GM12872 (cell line): Measurements from ENCODE around the gene ITPR1.

ENCODE experiments used
- TF ChIP-seq, protein P1 (sequence below): IDR thresholded peaks from 3 replicates; pipeline ENCODE4 v1.5.1; 2011; ENCODE audit warnings: low read depth, mild to moderate bottlenecking, low read length, moderate library complexity; ENCODE audit not compliant: insufficient read depth

The ITPR1 gene

DNA sequence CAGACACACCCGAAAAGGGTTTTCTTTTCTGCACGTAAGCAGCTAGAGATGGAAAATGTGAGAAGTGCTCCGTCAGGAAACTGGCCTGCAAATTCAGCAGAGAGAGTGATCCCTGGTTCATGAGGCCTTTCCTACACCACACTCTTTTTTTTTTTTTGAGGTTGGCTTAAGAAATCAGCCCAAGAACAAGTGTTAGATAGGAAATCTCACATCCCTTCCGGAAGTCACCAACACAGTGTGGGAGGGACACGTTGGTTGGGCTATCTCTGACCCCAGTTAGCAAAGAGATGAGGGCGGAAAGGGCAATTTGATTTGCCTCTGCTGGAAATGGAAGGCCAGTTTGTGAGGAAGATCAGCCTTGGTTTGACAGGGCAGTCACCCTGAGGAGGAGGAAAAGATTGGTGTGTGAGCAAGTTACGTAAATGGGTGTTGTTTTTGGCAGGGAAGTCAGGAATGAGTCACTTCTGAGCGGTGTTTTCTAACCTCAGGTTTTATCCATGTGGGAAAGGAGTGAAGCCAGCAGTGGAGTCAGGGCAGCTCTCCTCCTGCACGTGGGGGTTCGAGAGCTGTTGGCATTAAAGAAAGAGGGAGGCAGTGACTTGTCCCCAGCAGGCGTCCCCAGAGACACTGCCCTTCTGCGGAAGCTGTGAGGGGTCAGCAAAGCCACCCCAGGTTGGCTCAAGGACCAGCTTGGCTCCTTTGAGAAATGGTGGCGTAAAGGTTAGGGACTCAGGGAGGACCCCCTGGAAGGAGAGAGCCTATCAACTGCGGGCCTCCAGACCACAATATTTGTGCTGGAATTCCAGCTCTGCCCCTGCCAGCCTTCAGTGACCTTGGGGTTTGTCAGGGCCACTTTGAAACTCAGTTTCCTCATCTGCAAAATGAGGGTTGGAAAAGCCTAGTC, 248.5 kb downstream of the ITPR1 start:
- TF ChIP-seq, protein P1, sequence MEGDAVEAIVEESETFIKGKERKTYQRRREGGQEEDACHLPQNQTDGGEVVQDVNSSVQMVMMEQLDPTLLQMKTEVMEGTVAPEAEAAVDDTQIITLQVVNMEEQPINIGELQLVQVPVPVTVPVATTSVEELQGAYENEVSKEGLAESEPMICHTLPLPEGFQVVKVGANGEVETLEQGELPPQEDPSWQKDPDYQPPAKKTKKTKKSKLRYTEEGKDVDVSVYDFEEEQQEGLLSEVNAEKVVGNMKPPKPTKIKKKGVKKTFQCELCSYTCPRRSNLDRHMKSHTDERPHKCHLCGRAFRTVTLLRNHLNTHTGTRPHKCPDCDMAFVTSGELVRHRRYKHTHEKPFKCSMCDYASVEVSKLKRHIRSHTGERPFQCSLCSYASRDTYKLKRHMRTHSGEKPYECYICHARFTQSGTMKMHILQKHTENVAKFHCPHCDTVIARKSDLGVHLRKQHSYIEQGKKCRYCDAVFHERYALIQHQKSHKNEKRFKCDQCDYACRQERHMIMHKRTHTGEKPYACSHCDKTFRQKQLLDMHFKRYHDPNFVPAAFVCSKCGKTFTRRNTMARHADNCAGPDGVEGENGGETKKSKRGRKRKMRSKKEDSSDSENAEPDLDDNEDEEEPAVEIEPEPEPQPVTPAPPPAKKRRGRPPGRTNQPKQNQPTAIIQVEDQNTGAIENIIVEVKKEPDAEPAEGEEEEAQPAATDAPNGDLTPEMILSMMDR: no peak

GRCh38 chr3:4742359-4742758, 249.2 kb downstream of the ITPR1 start:
- TF ChIP-seq, protein P1: no peak

DNA sequence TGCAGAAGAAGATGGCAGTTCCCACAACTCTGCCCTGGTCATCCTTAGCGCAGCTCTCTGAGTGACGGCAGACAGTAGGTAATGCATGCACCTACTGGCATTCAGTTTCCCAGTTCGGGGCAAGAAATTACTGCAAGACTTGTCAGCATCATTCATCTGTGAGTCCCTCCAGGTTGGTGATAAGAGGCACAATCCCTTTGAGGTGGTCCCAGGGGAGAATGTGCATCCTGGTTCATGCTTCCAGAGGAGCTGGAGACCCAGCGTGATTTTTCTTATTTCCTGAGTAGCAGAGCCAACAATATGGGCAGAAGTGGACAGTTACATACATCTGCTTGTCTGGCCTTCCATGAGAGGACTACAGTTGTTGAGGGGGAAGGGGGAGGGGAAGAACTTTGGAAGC, 250.2 kb downstream of the ITPR1 start:
- TF ChIP-seq, protein P1: no peak

GRCh38 chr3:4744405-4745234, 251.5 kb downstream of the ITPR1 start:
- TF ChIP-seq, protein P1: no peak

DNA sequence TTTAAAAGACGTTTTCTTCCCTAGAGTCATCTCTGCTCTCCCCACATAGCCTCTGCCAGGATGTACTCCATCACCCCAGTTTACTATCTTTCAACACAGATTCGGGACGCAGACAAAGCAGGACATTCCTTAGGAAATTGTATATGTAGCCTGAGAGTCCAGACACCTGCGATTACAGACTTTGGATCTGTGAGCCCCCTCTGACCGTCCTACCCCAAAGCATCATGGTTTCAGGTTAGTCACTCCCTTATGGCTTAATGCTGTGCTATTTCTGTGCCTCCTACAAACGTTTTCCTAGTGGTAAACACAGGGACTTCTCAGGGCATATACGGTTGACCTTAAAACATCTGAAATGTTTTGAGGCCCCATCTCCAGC, 252.1 kb downstream of the ITPR1 start:
- TF ChIP-seq, protein P1: no peak

DNA sequence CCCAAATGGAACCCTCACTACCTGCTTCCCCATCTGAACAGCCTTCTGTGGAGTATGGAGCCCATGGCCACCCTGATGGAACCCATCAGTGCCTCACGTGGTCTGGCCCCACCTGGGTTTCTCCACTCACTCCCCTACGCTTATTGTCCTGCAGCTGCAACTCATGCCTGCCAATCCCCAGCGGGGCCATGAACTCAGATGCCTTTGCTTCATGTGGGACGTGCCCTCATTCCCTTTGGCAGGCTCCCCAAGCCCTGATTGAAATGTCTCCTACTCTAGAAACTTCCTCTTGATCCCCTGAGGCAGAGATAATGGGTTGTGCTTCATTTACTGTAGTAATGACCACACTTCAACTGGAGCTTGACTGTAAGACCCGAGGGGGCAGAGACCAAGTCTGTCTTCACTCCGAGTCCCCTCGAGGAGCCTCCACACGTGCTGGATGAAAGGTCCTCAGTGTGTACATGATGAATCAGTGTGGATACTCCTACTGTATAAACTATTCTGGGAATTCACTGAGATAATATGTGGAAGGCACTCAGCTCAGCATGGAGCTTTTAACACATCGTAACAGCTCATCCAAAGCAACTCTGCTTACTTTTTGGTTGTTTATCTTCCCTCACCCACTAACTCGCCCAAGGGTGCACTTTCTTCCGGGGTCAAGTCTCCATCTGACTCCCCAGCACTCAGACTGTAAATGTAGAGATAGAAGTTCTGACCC, 253.3 kb downstream of the ITPR1 start:
- TF ChIP-seq, protein P1: no peak

DNA sequence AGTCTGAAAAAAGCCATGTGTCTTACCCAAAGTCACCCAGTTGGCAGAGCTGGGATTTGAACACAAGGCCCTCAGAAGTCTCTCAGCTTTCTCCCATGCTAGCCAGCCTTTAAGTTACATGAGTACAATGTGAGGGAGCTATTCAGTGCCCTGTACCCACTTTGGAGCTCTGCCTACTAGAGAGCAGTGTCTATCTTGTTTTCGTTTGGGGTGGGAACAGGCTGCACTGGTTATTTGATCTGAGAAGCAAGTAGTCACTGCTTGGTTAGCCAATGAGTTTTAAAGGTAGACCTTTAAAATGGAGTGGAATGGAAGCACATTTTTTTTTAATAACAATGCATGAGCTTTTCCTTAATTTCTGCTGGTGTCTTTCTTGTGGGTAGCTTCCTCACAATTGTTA, 255.0 kb downstream of the ITPR1 start:
- TF ChIP-seq, protein P1: no peak
